ENCODE results near the gene PPP1R3G. TPM values are rescaled to one million over a fixed set of nuclear protein-coding genes. Genes with fewer than 3 reads are reported as not detected.

PPP1R3G gene
- total RNA-seq, 6 experiments from 2014 or later, result 0.35 to 0.98 (median 0.52) TPM

DNA sequence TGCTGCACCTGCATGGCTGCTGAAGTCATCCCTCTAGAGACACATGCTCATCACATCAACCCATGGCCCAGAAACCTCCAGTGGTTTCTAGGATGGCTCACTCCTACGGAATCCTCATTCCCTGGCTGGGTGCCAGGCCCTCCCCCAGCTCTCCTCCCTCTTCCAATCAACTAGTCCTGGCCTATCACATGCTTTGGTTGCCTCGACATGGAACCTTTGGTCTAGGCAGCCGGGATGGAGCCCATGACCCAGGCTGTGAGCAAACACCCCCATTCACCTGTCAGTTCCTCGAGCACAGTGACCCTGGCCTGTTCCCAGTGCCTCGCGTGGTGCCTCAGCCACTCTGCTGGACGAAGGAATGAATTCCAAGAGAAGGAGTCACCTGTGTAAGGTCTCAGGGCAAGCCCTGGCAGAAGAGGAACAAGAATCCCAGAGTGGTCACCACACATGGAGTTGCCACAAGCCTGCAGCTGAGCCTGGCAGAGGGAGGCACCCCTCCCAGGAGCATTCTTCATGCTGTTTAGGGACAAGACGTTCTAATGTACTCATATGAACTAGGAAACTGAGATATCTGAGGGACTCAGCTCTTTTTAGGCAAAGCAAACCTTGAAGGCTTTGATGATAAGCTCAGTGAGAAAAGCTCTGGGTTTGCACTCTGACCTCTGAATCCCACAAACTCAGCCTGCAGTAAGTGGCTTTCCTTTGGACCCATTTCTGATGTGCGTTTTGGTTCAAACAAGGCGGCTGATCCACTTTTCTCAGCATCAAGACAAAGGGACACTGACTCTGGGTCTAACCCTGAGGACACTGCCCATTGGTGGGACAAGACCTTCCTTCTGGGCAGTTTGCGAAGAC lies 40.2 kb downstream of the PPP1R3G start:
- H3K27me3 ChIP-seq, result no peaks in the 10 kb centered on the region
- TF ChIP-seq POLR2A (IDR thresholded peaks at IDR 0.05), result no peak
- TF ChIP-seq, protein P1, sequence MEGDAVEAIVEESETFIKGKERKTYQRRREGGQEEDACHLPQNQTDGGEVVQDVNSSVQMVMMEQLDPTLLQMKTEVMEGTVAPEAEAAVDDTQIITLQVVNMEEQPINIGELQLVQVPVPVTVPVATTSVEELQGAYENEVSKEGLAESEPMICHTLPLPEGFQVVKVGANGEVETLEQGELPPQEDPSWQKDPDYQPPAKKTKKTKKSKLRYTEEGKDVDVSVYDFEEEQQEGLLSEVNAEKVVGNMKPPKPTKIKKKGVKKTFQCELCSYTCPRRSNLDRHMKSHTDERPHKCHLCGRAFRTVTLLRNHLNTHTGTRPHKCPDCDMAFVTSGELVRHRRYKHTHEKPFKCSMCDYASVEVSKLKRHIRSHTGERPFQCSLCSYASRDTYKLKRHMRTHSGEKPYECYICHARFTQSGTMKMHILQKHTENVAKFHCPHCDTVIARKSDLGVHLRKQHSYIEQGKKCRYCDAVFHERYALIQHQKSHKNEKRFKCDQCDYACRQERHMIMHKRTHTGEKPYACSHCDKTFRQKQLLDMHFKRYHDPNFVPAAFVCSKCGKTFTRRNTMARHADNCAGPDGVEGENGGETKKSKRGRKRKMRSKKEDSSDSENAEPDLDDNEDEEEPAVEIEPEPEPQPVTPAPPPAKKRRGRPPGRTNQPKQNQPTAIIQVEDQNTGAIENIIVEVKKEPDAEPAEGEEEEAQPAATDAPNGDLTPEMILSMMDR (IDR thresholded peaks at IDR 0.05), result no peak
- H3K4me1 ChIP-seq, result peaks cover 0 to 17% (median 9%) of the 10 kb centered on the region in 4 donors
- peak in 1 of 4 donors; percentile 3 for ATAC-seq
- no peak overlapping the region for H3K27ac ChIP-seq
- H3K9me3 ChIP-seq, result no peaks in the 10 kb centered on the region
- H3K4me3 ChIP-seq, result no peak overlapping the region
- intact Hi-C loops (cut with DNase I), result no loop called here
- peak in 1 of 3 donors; percentile 68 for DNase-seq
- 92% methylated on average over 2 of the region's 11 CpGs for WGBS (ENCODE audit: insufficient coverage, low coverage, low lambda C conversion rate, missing lambda C conversion rate)
- H3K36me3 ChIP-seq, result no peaks in the 10 kb centered on the region

DNA sequence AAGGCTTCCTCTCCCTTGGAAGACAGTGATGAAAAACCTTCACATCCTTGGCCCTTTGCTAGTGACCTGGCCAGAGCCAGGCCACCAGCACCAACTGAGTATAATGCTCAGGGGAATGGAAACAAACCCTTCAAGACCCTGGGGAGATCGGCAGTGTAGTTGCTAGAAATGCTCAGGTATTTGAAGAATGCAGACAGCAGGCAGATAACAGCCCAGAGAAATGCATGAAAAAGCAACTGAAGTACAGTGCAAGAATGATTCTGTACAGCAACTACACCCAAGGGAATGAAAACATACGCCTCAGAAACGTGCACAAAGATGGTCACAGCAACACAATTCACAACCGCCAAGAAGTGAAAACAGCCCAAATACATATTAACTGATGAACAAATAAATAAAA lies 41.1 kb downstream of the PPP1R3G start:
- Histone ChIP-seq H3K27me3 (no peaks in the 10 kb centered on the region), H3K27ac (no peak overlapping the region), H3K36me3 (no peaks in the 10 kb centered on the region), H3K4me3 (no peak overlapping the region), H3K4me1 (peaks cover 0 to 11% (median 6%) of the 10 kb centered on the region in 4 donors), H3K9me3 (no peaks in the 10 kb centered on the region)
- DNase-seq, result no peak
- 62% methylated on average over 4 of the region's 4 CpGs for WGBS (ENCODE audit: insufficient coverage, low coverage, low lambda C conversion rate, missing lambda C conversion rate)
- no peak for ATAC-seq
- intact Hi-C loops (cut with DNase I), result no loop called here
- no peak for TF ChIP-seq POLR2A (IDR thresholded peaks at IDR 0.05)
- TF ChIP-seq, protein P1 (IDR thresholded peaks at IDR 0.05), result no peak

DNA sequence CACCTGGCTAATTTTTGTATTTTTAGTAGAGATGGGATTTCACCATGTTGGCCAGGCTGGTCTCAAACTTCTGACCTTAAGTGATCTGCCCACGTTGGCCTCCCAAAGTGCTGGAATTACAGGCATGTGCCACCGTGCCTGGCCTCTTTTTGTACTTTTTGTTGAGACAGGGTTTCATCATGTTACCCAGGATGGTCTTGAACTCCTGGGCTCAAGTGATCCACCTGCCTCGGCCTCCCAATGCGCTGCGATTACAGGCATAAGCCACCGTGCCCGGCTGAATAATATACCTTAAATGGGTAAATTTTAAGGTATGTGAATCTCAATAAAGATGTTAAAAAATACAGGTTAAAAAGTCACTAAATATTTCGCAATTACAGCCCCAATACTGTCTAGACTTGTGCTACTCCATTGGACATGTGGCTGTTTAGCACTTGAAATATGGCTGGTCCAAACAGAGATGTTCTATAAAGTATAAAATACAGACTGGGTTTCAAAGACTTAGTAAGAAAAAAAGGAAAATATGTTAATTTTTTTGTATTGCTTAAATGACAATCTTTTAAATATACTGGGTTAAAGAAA lies 42.1 kb downstream of the PPP1R3G start:
- Histone ChIP-seq H3K27me3 (no peaks in the 10 kb centered on the region), H3K4me1 (peaks cover 0 to 6% (median 2%) of the 10 kb centered on the region in 4 donors), H3K27ac (no peak overlapping the region), H3K9me3 (no peaks in the 10 kb centered on the region), H3K36me3 (no peaks in the 10 kb centered on the region), H3K4me3 (no peak overlapping the region)
- intact Hi-C loops (cut with DNase I), result no loop called here
- no peak for ATAC-seq
- WGBS (ENCODE audit: insufficient coverage, low coverage, low lambda C conversion rate, missing lambda C conversion rate), result 88% methylated on average over 8 of the region's 8 CpGs
- TF ChIP-seq POLR2A (IDR thresholded peaks at IDR 0.05), result no peak
- TF ChIP-seq, protein P1 (IDR thresholded peaks at IDR 0.05), result no peak
- DNase-seq, result no peak

DNA sequence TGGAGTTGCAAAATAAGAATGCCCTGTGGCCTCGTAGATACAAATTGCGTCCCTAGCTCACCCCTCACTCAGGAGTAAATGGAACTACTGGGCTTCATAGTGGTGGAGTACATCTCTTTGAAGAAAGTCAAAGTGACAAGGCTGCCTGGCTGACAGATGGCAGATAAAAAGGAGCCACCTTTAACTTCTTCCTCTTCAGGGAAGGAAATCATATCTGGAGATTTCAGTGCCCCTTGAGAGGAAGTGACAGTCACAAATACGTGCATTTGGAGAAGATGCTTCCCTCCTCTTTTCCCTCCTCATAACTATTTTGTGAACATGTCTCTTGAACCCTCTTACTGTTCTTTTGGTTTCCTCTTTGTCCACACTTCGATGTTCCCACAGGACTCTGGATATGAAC lies 43.2 kb downstream of the PPP1R3G start:
- intact Hi-C loops (cut with DNase I), result no loop called here
- H3K27ac ChIP-seq, result no peak overlapping the region
- TF ChIP-seq, protein P1 (IDR thresholded peaks at IDR 0.05), result no peak
- no peak for TF ChIP-seq POLR2A (IDR thresholded peaks at IDR 0.05)
- no peak overlapping the region for H3K4me3 ChIP-seq
- H3K4me1 ChIP-seq, result no peaks in the 10 kb centered on the region
- no peaks in the 10 kb centered on the region for H3K9me3 ChIP-seq
- no peak for ATAC-seq
- WGBS (ENCODE audit: insufficient coverage, low coverage, low lambda C conversion rate, missing lambda C conversion rate), result 73% methylated on average over 4 of the region's 4 CpGs
- no peaks in the 10 kb centered on the region for H3K36me3 ChIP-seq
- H3K27me3 ChIP-seq, result no peaks in the 10 kb centered on the region
- no peak for DNase-seq
